WTC11 (cell line): ENCODE results near the gene EXO5.

Experiments
- CTCF ChIP-seq: fragments of 200-600 bp; IDR thresholded peaks from 2 replicates; pipeline ENCODE4 v1.8.0; 2022; ENCODE audit warnings: antibody characterized with exemption
- ETV6 ChIP-seq: sonication (generic); formaldehyde crosslinking; IDR thresholded peaks from 2 replicates; pipeline ENCODE4 v1.8.1; 2022; ENCODE audit warnings: mild to moderate bottlenecking, missing genetic modification reagents

- TF ChIP-seq ETV6 (CRISPR knock-in tag) (no peak), CTCF (no peak)
Observed at GRCh38 chr1:40495315-40495903, 13.2 kb upstream of the EXO5 start.
